Smooth muscle cell (in vitro differentiated cells): ENCODE data around the gene SERPINE2. TPM values are rescaled to one million over a fixed set of nuclear protein-coding genes. Genes with fewer than 3 reads are reported as not detected.

Experiments
- DNase-seq: peaks from one replicate; lab custom pipeline; 2025; ENCODE audit not compliant: unreplicated experiment; lab: John Stamatoyannopoulos, UW
- H2AFZ ChIP-seq: fragments of 200-600 bp; sonication (generic); 2 replicates; pipeline ENCODE4 v1.6.0; 2016; ENCODE audit warnings: antibody characterized with exemption, low read depth, mild to moderate bottlenecking
- H3F3A ChIP-seq: fragments of 200-600 bp; sonication (generic); 2 replicates; pipeline ENCODE4 v1.6.0; 2017; ENCODE audit warnings: antibody characterized with exemption, low read depth
- H3K27ac ChIP-seq: fragments of 200-600 bp; sonication (generic); 2 replicates; pipeline ENCODE4 v1.5.1; 2016; ENCODE audit warnings: low read depth, mild to moderate bottlenecking
- H3K27me3 ChIP-seq: fragments of 200-600 bp; sonication (generic); 2 replicates; pipeline ENCODE4 v1.6.1; 2016; ENCODE audit warnings: low read depth, mild to moderate bottlenecking
- H3K36me3 ChIP-seq: fragments of 200-600 bp; sonication (generic); 2 replicates; pipeline ENCODE4 v1.5.1; 2016; ENCODE audit warnings: low read depth
- H3K4me1 ChIP-seq: fragments of 200-600 bp; sonication (generic); 2 replicates; pipeline ENCODE4 v1.5.1; 2016; ENCODE audit warnings: low read depth
- H3K4me2 ChIP-seq: fragments of 200-600 bp; sonication (generic); 2 replicates; pipeline ENCODE4 v1.6.0; 2016; ENCODE audit warnings: mild to moderate bottlenecking
- H3K4me3 ChIP-seq: fragments of 200-600 bp; sonication (generic); 2 replicates; pipeline ENCODE4 v1.5.1; 2016; ENCODE audit warnings: mild to moderate bottlenecking
- H3K79me2 ChIP-seq: fragments of 200-600 bp; sonication (generic); 2 replicates; pipeline ENCODE4 v1.6.0; 2016; ENCODE audit warnings: low read depth, mild to moderate bottlenecking
- H3K9ac ChIP-seq: fragments of 200-600 bp; sonication (generic); 2 replicates; pipeline ENCODE4 v1.6.0; 2016; ENCODE audit warnings: low read depth
- H3K9me3 ChIP-seq: fragments of 200-600 bp; sonication (generic); replicated peaks from 2 replicates; pipeline ENCODE4 v1.5.1; 2016; ENCODE audit warnings: low read depth
- H4K20me1 ChIP-seq: fragments of 200-600 bp; sonication (generic); 2 replicates; pipeline ENCODE4 v1.6.0; 2016; ENCODE audit warnings: low read depth
- WGBS: methylation state at CpG from one replicate; pipeline ENCODE4 v1.1.7; 2016; ENCODE audit warnings: low lambda C conversion rate; 5-methylcytosine and 5-hydroxymethylcytosine counted together
- polyA plus RNA-seq: library from polyadenylated mRNA; unstranded; fragments of >200 nt; fragmentation: Nextera tagmentation; extraction: Ambion mirVana; gene quantifications from 2 replicates; pipeline ENCODE4 v1.2.1, GENCODE V29; 2016
- total RNA-seq: library from RNA; depleted of rRNA; stranded (reverse); fragments of >200 nt; gene quantifications from 2 replicates; pipeline ENCODE4 v1.2.3, GENCODE V29; 2014
- TF ChIP-seq, protein P1 (sequence below): fragments of 200-600 bp; sonication (generic); IDR thresholded peaks from 2 replicates; pipeline ENCODE4 v1.5.1; 2017; ENCODE audit warnings: borderline replicate concordance, mild to moderate bottlenecking, antibody characterized with exemption; ENCODE audit not compliant: insufficient read depth, poor library complexity, severe bottlenecking

SERPINE2 gene
- total and polyA plus RNA-seq, 2 experiments from 2014 or later: 2,183 to 3,094 TPM

DNA sequence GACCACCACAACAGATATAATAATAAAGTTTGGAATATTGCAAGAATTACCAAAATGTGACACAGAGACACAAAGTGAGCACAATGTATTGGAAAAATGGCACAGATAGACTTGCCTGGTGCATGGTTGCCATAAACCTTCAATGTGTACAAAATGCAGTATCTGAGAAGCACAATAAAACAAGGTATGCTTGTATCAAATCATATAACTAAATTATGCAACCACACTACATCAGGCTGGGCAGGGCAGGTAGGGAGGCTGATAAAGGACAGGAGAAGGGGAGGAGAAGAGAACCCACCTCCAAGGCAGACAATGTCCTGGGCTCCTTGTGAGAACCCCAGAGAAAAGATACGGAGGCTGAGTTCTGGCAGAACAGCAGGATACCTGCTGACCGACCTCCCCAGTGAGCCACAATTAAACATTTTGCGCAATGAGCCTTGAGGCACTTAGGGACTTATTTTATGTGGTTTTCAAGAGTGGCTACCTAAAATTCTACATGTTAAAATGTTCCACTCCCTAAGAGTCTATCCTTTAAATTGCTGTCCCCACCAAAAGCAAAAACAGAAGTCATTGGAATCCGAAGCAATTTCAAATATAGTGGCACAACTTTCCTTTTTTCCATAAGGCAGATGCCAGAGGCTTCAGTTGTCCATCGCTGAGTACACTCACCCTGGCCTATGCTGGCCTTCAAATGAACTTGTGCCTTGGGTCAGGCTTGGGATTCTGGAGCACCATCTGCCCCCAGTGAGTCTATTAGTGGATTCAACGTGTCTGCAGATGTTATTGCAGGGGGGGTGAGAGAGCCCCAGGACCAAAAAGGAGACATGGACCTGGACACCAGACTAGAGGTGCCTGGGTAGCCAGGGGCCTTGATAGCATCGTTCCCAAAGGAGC, 110.7 kb downstream of the SERPINE2 start:
- Histone ChIP-seq H3K27me3 (no peaks in the 10 kb centered on the region), H2AFZ (no peak overlapping the region), H3F3A (no peaks in the 10 kb centered on the region), H4K20me1 (peaks cover 71% of the 10 kb centered on the region), H3K27ac (no peak overlapping the region), H3K9ac (no peak overlapping the region), H3K9me3 (no peaks in the 10 kb centered on the region), H3K36me3 (no peaks in the 10 kb centered on the region), H3K79me2 (peaks cover 82% of the 10 kb centered on the region), H3K4me1 (no peaks in the 10 kb centered on the region), H3K4me2 (no peak overlapping the region), H3K4me3 (no peak overlapping the region)
- DNase-seq: no peak
- TF ChIP-seq, protein P1, sequence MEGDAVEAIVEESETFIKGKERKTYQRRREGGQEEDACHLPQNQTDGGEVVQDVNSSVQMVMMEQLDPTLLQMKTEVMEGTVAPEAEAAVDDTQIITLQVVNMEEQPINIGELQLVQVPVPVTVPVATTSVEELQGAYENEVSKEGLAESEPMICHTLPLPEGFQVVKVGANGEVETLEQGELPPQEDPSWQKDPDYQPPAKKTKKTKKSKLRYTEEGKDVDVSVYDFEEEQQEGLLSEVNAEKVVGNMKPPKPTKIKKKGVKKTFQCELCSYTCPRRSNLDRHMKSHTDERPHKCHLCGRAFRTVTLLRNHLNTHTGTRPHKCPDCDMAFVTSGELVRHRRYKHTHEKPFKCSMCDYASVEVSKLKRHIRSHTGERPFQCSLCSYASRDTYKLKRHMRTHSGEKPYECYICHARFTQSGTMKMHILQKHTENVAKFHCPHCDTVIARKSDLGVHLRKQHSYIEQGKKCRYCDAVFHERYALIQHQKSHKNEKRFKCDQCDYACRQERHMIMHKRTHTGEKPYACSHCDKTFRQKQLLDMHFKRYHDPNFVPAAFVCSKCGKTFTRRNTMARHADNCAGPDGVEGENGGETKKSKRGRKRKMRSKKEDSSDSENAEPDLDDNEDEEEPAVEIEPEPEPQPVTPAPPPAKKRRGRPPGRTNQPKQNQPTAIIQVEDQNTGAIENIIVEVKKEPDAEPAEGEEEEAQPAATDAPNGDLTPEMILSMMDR: no peak
- 94% methylated on average over 7 of the region's 7 CpGs for WGBS

DNA sequence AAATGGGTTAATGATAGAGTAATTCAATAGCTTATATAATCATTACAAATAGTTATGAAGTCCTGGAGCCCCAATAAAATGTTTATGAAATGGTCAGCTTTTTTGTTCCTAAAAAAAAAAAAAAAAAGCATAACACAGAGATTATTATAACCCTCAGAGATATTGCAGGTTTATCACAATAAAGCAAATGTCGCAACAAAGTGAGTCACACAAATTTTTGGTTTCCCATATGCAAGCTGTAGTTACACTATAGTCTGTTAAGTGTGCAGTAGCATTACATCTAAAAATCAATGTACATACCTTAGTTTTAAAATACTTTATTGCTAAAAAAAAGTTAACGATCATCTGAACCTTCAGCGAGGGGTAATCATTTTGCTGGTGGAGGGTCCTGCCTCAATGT, 114.0 kb downstream of the SERPINE2 start:
- DNase-seq: no peak
- WGBS: 94% methylated on average over 3 of the region's 3 CpGs
- TF ChIP-seq, protein P1: no peak

More for the DNA sequence above, 114.0 kb downstream of the SERPINE2 start:
- H3K9ac ChIP-seq: no peak overlapping the region
- H3K36me3 ChIP-seq: no peaks in the 10 kb centered on the region
- H3K9me3 ChIP-seq: no peaks in the 10 kb centered on the region
- H3F3A ChIP-seq: no peaks in the 10 kb centered on the region
- peaks cover 71% of the 10 kb centered on the region for H4K20me1 ChIP-seq
- no peaks in the 10 kb centered on the region for H3K4me1 ChIP-seq
- H3K4me2 ChIP-seq: no peak overlapping the region
- H3K79me2 ChIP-seq: peaks cover 85% of the 10 kb centered on the region
- H3K27ac ChIP-seq: no peak overlapping the region
- H3K4me3 ChIP-seq: no peak overlapping the region
- H2AFZ ChIP-seq: no peak overlapping the region
- H3K27me3 ChIP-seq: no peaks in the 10 kb centered on the region

Other genes starting within 250 kb of the SERPINE2 start
- gene AP1S3, start 201.7 kb downstream of the SERPINE2 start, total RNA-seq: 5.9 and 11.4 TPM in 2 replicates
- 1.4 and 3.4 TPM in 2 replicates for gene AP1S3, start 201.7 kb downstream of the SERPINE2 start, polyA plus RNA-seq
- 58.6 and 68.3 TPM in 2 replicates for gene WDFY1, start 94.0 kb downstream of the SERPINE2 start, total RNA-seq
- 31.6 and 33.1 TPM in 2 replicates for gene WDFY1, start 94.0 kb downstream of the SERPINE2 start, polyA plus RNA-seq
- 23.2 and 34.5 TPM in 2 replicates for gene MRPL44, start 81.8 kb downstream of the SERPINE2 start, total RNA-seq
- gene MRPL44, start 81.8 kb downstream of the SERPINE2 start, polyA plus RNA-seq: 23.5 and 25.4 TPM in 2 replicates